ENCODE measurements around the gene PUS1.
A peak's percentile ranks its signal among the peaks of the same experiment; 100 is the strongest.

Gene PUS1

GRCh38 chr12:131897875-131898274 lies 31.2 kb upstream of the PUS1 start:
- peak overlapping the region in 9 of 11 experiments; percentile 79 to 94 (median 91); a peak in 16 of 22 replicates for H3K27ac ChIP-seq
- peak overlapping the region; percentile 78 to 96 (median 89); a peak in 18 of 22 replicates for H3K9ac ChIP-seq
- no peaks in the 10 kb centered on the region for H3K9me3 ChIP-seq (replicated peaks in 1 of 11)
- no peaks in the 10 kb centered on the region for H3K27me3 ChIP-seq
- H4K20me1 ChIP-seq, result peaks cover 56 to 78% (median 76%) of the 10 kb centered on the region in 11 experiments
- peak overlapping the region in 8 of 10 experiments; percentile 60 to 79 (median 70); a peak in 8 of 20 replicates for H3K4me3 ChIP-seq
- peaks cover 0 to 37% (median 16%) of the 10 kb centered on the region in 11 experiments; a peak in 14 of 22 replicates for H3K36me3 ChIP-seq
- no peak for TF ChIP-seq Cebpa-rat (IDR thresholded peaks at IDR 0.05)
- peaks cover 36 to 76% (median 69%) of the 10 kb centered on the region in 10 experiments for H3K4me1 ChIP-seq
- H3K4me2 ChIP-seq, result peak overlapping the region; percentile 96 to 100 (median 99)

DNA sequence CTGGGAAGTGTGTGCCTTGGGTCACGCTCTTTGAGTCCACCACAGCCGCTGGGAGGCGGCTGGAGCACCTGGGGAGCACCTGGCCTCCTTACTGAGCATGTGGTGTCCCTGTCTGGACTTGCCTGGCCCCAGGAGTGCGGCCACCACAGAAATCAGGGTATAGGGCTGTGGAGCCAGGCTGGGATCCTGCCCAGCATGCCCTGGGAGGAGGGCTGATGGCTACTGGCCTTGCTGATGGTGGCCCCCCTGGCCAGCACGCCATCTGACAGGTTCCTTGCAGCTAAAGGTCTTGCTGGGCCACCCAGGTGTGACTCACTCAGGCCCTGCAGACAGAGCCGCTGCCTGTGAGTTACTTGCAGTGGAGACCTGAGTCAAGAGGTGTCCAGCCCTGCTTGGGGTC lies 28.7 kb upstream of the PUS1 start:
- Histone ChIP-seq H3K4me2 (peak overlapping the region in 5 of 11 experiments; percentile 0 to 100 (median 28); a peak in 5 of 22 replicates), H4K20me1 (peaks cover 80 to 100% (median 100%) of the 10 kb centered on the region in 11 experiments), H3K36me3 (peaks cover 0 to 39% (median 17%) of the 10 kb centered on the region in 11 experiments; a peak in 15 of 22 replicates), H3K4me1 (peaks cover 35 to 96% (median 86%) of the 10 kb centered on the region in 10 experiments), H3K27ac (peak overlapping the region in 2 of 11 experiments; percentile 37 to 54; a peak in 3 of 22 replicates), H3K9me3 (replicated peaks in 1 of 11) (no peaks in the 10 kb centered on the region), H3K27me3 (no peaks in the 10 kb centered on the region), H3K4me3 (no peak overlapping the region), H3K9ac (peak overlapping the region in 1 of 11 experiments; percentile 27; a peak in 2 of 22 replicates)
- no peak for TF ChIP-seq Cebpa-rat (IDR thresholded peaks at IDR 0.05)

DNA sequence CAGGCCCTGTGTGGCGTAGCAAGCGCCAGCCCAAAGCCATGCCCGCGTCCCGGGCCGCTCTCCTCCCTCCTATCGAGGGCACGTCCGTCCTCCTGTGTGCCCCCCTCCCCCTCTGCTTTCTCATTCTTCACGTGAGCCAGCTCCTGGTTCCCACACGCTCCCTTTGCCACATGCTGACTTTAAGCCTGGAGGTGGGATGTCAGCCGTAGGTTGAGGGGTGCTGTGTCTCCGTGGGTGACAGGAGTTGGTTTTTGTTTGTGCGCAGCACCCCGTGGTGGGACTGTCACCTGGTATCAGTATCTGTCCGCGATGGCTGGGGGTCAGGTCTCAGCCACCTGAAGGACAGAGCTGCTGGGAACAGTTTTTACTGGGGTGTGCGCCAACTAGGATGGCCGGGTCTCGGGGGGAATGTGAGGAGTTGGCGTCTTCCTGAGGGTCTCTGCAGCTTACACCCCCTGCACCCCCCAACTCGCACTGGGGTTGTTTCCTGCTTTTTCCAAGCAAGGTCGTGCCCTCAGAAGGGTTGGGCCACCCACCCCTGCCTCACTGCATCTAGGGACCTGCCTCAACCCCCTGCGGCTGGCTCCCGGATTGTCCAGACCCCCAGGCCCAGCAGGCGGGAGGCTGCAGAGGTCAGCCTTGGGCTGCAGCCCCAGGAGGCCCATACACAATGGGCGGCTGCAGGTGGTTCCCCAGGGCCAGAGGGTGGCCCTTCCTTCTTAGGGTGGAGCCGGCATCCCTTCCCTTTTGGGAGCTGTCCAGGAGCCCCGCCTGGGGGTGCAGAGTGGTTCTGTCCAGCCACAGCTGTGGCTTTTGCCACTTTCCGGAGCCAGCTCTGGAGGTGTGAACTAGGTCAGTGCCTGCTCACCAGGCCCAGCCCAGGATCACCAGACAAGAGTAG lies 27.4 kb upstream of the PUS1 start:
- H3K4me3 ChIP-seq, result no peak overlapping the region
- H3K9me3 ChIP-seq (replicated peaks in 1 of 11), result no peaks in the 10 kb centered on the region
- H3K27me3 ChIP-seq, result no peaks in the 10 kb centered on the region
- H3K4me1 ChIP-seq, result peaks cover 25 to 87% (median 75%) of the 10 kb centered on the region in 10 experiments
- peaks cover 83 to 100% (median 100%) of the 10 kb centered on the region in 11 experiments for H4K20me1 ChIP-seq
- no peak for TF ChIP-seq Cebpa-rat (IDR thresholded peaks at IDR 0.05)
- 0 out of 22 replicates have a peak overlapping the region, but pooled peaks of 1 of the 11 experiments have one; percentile 17 for H3K27ac ChIP-seq
- H3K4me2 ChIP-seq, result peak overlapping the region in 9 of 11 experiments; percentile 1 to 67 (median 44); a peak in 12 of 22 replicates
- peaks cover 0 to 51% (median 25%) of the 10 kb centered on the region in 11 experiments; a peak in 18 of 22 replicates for H3K36me3 ChIP-seq
- peak overlapping the region in 3 of 11 experiments; percentile 39 to 59 (median 56); a peak in 4 of 22 replicates for H3K9ac ChIP-seq

DNA sequence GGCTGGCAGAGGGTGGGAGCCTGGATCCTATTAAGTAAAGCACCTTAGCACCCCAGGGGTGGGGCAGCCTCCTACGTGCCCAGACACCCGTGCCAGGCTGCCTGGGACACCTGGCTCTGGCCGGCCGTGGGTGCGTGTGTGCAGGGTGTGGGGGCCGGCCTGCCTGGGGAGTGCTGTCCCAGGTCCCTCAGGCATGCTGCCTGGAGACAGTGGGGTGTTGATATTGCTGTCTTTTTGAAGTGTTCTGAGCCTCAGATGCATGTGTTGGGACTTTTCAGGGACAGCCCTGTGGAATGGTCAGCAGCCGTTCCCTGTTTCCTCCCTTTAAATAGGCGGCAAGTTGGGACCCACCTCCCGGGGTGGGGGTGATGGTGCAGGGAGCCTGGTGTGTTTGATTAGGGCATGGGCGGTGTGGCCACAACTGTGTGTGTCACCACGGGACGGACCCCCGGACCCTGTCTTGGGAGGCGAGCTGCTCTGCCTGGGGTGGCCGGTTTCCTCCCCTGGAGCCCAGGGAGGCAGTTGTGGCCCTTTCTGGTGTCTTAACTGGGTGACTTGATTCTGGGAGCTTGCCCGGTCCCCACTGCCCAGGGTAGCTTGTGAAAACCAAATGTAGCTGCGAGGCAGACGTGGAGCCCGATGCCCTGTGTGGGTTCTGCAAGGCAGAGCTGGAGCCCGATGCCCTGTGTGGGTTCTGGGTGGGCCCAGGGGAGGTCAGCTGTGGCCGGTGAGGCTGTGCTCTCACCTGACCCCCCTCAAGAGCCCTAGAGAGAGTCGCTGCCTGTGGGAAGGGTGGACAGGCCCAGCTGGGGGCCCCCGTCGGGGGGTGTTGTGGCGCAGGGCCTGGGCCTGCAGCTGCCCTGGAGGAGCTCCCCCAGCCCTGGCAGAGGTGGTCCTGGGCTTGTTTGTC lies 26.5 kb upstream of the PUS1 start:
- peak overlapping the region in 8 of 11 experiments; percentile 6 to 59 (median 40); a peak in 10 of 22 replicates for H3K9ac ChIP-seq
- peaks cover 4 to 60% (median 34%) of the 10 kb centered on the region in 11 experiments; a peak in 21 of 22 replicates for H3K36me3 ChIP-seq
- peaks cover 83 to 100% (median 100%) of the 10 kb centered on the region in 11 experiments for H4K20me1 ChIP-seq
- H3K27ac ChIP-seq, result peak overlapping the region in 4 of 11 experiments; percentile 4 to 48 (median 29); a peak in 5 of 22 replicates
- H3K27me3 ChIP-seq, result no peaks in the 10 kb centered on the region
- no peak overlapping the region for H3K4me3 ChIP-seq
- H3K4me1 ChIP-seq, result peaks cover 16 to 78% (median 66%) of the 10 kb centered on the region in 10 experiments
- TF ChIP-seq Cebpa-rat (IDR thresholded peaks at IDR 0.05), result no peak
- H3K4me2 ChIP-seq, result peak overlapping the region in 9 of 11 experiments; percentile 1 to 67 (median 44); a peak in 16 of 22 replicates
- no peaks in the 10 kb centered on the region for H3K9me3 ChIP-seq (replicated peaks in 1 of 11)

- Histone ChIP-seq H3K27me3 (no peaks in the 10 kb centered on the region), H3K9ac (peak overlapping the region in 7 of 11 experiments; percentile 6 to 59 (median 42); a peak in 9 of 22 replicates), H3K4me2 (peak overlapping the region in 8 of 11 experiments; percentile 24 to 67 (median 48); a peak in 15 of 22 replicates), H3K4me3 (no peak overlapping the region), H3K9me3 (replicated peaks in 1 of 11) (no peaks in the 10 kb centered on the region), H4K20me1 (peaks cover 79 to 100% (median 97%) of the 10 kb centered on the region in 11 experiments), H3K27ac (peak overlapping the region in 3 of 11 experiments; percentile 4 to 48 (median 32); a peak in 5 of 22 replicates), H3K4me1 (peaks cover 8 to 74% (median 62%) of the 10 kb centered on the region in 10 experiments; a peak in 19 of 20 replicates), H3K36me3 (peaks cover 9 to 62% (median 41%) of the 10 kb centered on the region in 11 experiments)
- no peak for TF ChIP-seq Cebpa-rat (IDR thresholded peaks at IDR 0.05)
Observed at GRCh38 chr12:131903270-131904255, 25.5 kb upstream of the PUS1 start.

- Histone ChIP-seq H3K36me3 (peaks cover 17 to 62% (median 45%) of the 10 kb centered on the region in 11 experiments), H3K9ac (peak overlapping the region in 4 of 11 experiments; percentile 20 to 26 (median 24); a peak in 1 of 22 replicates), H4K20me1 (peaks cover 87 to 100% (median 98%) of the 10 kb centered on the region in 11 experiments), H3K9me3 (replicated peaks in 1 of 11) (no peaks in the 10 kb centered on the region), H3K4me1 (peaks cover 14 to 75% (median 65%) of the 10 kb centered on the region in 10 experiments), H3K27me3 (no peaks in the 10 kb centered on the region), H3K4me2 (peak overlapping the region in 3 of 11 experiments; percentile 5 to 67 (median 34); a peak in 2 of 22 replicates), H3K4me3 (no peak overlapping the region), H3K27ac (peak overlapping the region in 1 of 11 experiments; percentile 25; a peak in 1 of 22 replicates)
- TF ChIP-seq Cebpa-rat (IDR thresholded peaks at IDR 0.05), result no peak
Observed at GRCh38 chr12:131904346-131904745, 24.7 kb upstream of the PUS1 start.

GRCh38 chr12:131905081-131905629 lies 23.9 kb upstream of the PUS1 start:
- H3K9me3 ChIP-seq (replicated peaks in 1 of 11), result no peaks in the 10 kb centered on the region
- peak overlapping the region in 2 of 11 experiments; percentile 9 to 23; a peak in 1 of 22 replicates for H3K9ac ChIP-seq
- no peaks in the 10 kb centered on the region for H3K27me3 ChIP-seq
- no peak overlapping the region for H3K4me3 ChIP-seq
- H3K36me3 ChIP-seq, result peaks cover 18 to 65% (median 42%) of the 10 kb centered on the region in 11 experiments
- peaks cover 95 to 100% (median 98%) of the 10 kb centered on the region in 11 experiments for H4K20me1 ChIP-seq
- peak overlapping the region in 2 of 11 experiments; percentile 3 to 25; a peak in 1 of 22 replicates for H3K27ac ChIP-seq
- H3K4me1 ChIP-seq, result peaks cover 22 to 75% (median 66%) of the 10 kb centered on the region in 10 experiments
- H3K4me2 ChIP-seq, result no peak overlapping the region; a peak in 1 of 22 replicates
- TF ChIP-seq Cebpa-rat (IDR thresholded peaks at IDR 0.05), result no peak

All from BLaER1 treated with 17β-estradiol and CSF1 and Interleukin-3, amounts not matched to agents 10 nM and 100 nM (cell line).